HepG2 (cell line): ENCODE data around the gene HDGF. TPM values are rescaled to one million over a fixed set of nuclear protein-coding genes. Genes with fewer than 3 reads are reported as not detected.

Experiments used
- BCL3 ChIP-seq: sonication (generic); formaldehyde crosslinking; IDR thresholded peaks from 2 replicates; pipeline ENCODE4 v1.5.1; 2020; ENCODE audit warnings: mild to moderate bottlenecking, missing genetic modification reagents, moderate library complexity
- BCL6 ChIP-seq: IDR thresholded peaks from 2 replicates; pipeline ENCODE4 v1.6.1; 2016; ENCODE audit warnings: missing genetic modification reagents, missing compliant biosample characterization
- FOXC1 ChIP-seq: sonication (generic); formaldehyde crosslinking; IDR thresholded peaks from 2 replicates; pipeline ENCODE4 v1.8.0; 2022; ENCODE audit warnings: mild to moderate bottlenecking, missing genetic modification reagents, borderline replicate concordance
- KMT2B ChIP-seq: IDR thresholded peaks from 2 replicates; pipeline ENCODE4 v1.6.1; 2016; ENCODE audit warnings: missing genetic modification reagents, missing compliant biosample characterization
- MAFK ChIP-seq, 2 experiments: IDR thresholded peaks in 1 of 2; conservative IDR thresholded peaks in 1 of 2; 2 replicates each; pipeline ENCODE4 v1.6.1; 2011; ENCODE audit warnings: improper control_type of control experiment in 2 of 2, low read length in 2 of 2
- NR2F1 ChIP-seq, 2 experiments: fragments of 450-650 bp in 1 of 2; formaldehyde crosslinking in 1 of 2; IDR thresholded peaks; 2 replicates each; pipeline versions ENCODE4 v1.5.0 to v1.6.1; 2016 to 2020; ENCODE audit warnings: mild to moderate bottlenecking in 1 of 2, missing compliant biosample characterization in 1 of 2, missing genetic modification reagents in 1 of 2, moderate library complexity in 1 of 2
- RARA ChIP-seq: IDR thresholded peaks from 2 replicates; pipeline ENCODE4 v1.6.1; 2016; ENCODE audit warnings: missing genetic modification reagents, missing compliant biosample characterization
- TFAP4 ChIP-seq: sonication (generic); IDR thresholded peaks from 2 replicates; pipeline ENCODE4 v1.6.1; 2016; ENCODE audit warnings: low read depth, borderline replicate concordance
- ZBTB10 ChIP-seq: sonication (generic); formaldehyde crosslinking; IDR thresholded peaks from 2 replicates; pipeline ENCODE4 v1.4.0; 2020; ENCODE audit warnings: missing genetic modification reagents, borderline replicate concordance
- ZNF331 ChIP-seq: sonication (generic); formaldehyde crosslinking; IDR thresholded peaks from 2 replicates; pipeline ENCODE4 v1.4.0; 2020; ENCODE audit warnings: missing genetic modification reagents
- polyA plus RNA-seq, 8 experiments: library from polyadenylated mRNA; depleted of rRNA in 3 of 8; stranded (reverse) in 7 of 8; unstranded in 1 of 8; fragments of >200 nt; fragmentation: Illumina TruSeq in 4 of 8; extraction: Trizol in 4 of 8; gene quantifications; 2 replicates each; pipeline versions ENCODE4 v1.2.1 to v1.2.3, GENCODE V29; 2011 to 2016; ENCODE audit warnings: low read depth in 4 of 8, missing spikeins in 1 of 8, mixed read lengths in 1 of 8; ENCODE audit not compliant: insufficient read depth in 1 of 8
- total RNA-seq, 5 experiments: library from RNA; depleted of rRNA; stranded (reverse); fragments of >200 nt; fragmentation: Illumina TruSeq; extraction: Trizol; gene quantifications; 2 replicates each; pipeline ENCODE4 v1.2.3, GENCODE V29; 2016; ENCODE audit warnings: low read depth in 1 of 5
- TF ChIP-seq, protein P1 (sequence below): sonication (generic); formaldehyde crosslinking; IDR thresholded peaks from 2 replicates; pipeline ENCODE4 v1.5.0; 2020; ENCODE audit warnings: mild to moderate bottlenecking, low read depth, missing genetic modification reagents, borderline replicate concordance
- TF ChIP-seq, protein P2 (sequence below): sonication (generic); formaldehyde crosslinking; IDR thresholded peaks from 2 replicates; pipeline ENCODE4 v1.5.1; 2020; ENCODE audit warnings: mild to moderate bottlenecking, moderate library complexity, missing genetic modification reagents
- TF ChIP-seq, protein P3 (sequence below): sonication (generic); formaldehyde crosslinking; IDR thresholded peaks from 2 replicates; pipeline ENCODE4 v1.5.0; 2020; ENCODE audit warnings: missing genetic modification reagents
- TF ChIP-seq, protein P4 (sequence below): sonication (generic); formaldehyde crosslinking; IDR thresholded peaks from 2 replicates; pipeline ENCODE4 v1.5.0; 2020; ENCODE audit warnings: mild to moderate bottlenecking, missing genetic modification reagents

The HDGF gene
- total and polyA plus RNA-seq, 2 of the 13 experiments (the other 11 are each of a cell fraction or from before 2014, with no cell fraction given): 156 to 196 TPM

- TF ChIP-seq, protein P1, sequence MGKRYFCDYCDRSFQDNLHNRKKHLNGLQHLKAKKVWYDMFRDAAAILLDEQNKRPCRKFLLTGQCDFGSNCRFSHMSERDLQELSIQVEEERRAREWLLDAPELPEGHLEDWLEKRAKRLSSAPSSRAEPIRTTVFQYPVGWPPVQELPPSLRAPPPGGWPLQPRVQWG (CRISPR knock-in tag): no peak
- TF ChIP-seq RARA (CRISPR knock-in tag) (no peak), BCL3 (no peak), MAFK (conservative IDR thresholded peaks at IDR 0.05 in 1 of 2, IDR thresholded peaks at IDR 0.05 in 1 of 2; ENCODE audit: low read length in 2 of 2) (no peak), BCL6 (CRISPR knock-in tag) (0 out of 2 replicates have a peak, but pooled peaks have one; percentile 16), KMT2B (CRISPR knock-in tag) (no peak), FOXC1 (CRISPR knock-in tag) (no peak), NR2F1 (CRISPR knock-in tag; IDR thresholded peaks at IDR 0.05) (peak in 1 of 2 experiments; percentile 38; a peak in 1 of 4 replicates), TFAP4 (peak; percentile 50; the same call in 1 of the 2 replicates), ZNF331 (0 out of 2 replicates have a peak, but pooled peaks have one; percentile 16), ZBTB10 (CRISPR knock-in tag) (peak; percentile 33; the same call in 1 of the 2 replicates)
- TF ChIP-seq, protein P2, sequence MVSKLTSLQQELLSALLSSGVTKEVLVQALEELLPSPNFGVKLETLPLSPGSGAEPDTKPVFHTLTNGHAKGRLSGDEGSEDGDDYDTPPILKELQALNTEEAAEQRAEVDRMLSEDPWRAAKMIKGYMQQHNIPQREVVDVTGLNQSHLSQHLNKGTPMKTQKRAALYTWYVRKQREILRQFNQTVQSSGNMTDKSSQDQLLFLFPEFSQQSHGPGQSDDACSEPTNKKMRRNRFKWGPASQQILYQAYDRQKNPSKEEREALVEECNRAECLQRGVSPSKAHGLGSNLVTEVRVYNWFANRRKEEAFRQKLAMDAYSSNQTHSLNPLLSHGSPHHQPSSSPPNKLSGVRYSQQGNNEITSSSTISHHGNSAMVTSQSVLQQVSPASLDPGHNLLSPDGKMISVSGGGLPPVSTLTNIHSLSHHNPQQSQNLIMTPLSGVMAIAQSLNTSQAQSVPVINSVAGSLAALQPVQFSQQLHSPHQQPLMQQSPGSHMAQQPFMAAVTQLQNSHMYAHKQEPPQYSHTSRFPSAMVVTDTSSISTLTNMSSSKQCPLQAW (CRISPR knock-in tag): peak; percentile 45; the same call in 1 of the 2 replicates
- TF ChIP-seq, protein P3, sequence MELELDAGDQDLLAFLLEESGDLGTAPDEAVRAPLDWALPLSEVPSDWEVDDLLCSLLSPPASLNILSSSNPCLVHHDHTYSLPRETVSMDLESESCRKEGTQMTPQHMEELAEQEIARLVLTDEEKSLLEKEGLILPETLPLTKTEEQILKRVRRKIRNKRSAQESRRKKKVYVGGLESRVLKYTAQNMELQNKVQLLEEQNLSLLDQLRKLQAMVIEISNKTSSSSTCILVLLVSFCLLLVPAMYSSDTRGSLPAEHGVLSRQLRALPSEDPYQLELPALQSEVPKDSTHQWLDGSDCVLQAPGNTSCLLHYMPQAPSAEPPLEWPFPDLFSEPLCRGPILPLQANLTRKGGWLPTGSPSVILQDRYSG (CRISPR knock-in tag): no peak
- TF ChIP-seq, protein P4, sequence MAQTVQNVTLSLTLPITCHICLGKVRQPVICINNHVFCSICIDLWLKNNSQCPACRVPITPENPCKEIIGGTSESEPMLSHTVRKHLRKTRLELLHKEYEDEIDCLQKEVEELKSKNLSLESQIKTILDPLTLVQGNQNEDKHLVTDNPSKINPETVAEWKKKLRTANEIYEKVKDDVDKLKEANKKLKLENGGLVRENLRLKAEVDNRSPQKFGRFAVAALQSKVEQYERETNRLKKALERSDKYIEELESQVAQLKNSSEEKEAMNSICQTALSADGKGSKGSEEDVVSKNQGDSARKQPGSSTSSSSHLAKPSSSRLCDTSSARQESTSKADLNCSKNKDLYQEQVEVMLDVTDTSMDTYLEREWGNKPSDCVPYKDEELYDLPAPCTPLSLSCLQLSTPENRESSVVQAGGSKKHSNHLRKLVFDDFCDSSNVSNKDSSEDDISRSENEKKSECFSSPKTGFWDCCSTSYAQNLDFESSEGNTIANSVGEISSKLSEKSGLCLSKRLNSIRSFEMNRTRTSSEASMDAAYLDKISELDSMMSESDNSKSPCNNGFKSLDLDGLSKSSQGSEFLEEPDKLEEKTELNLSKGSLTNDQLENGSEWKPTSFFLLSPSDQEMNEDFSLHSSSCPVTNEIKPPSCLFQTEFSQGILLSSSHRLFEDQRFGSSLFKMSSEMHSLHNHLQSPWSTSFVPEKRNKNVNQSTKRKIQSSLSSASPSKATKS (CRISPR knock-in tag): no peak
Observed at GRCh38 chr1:156749419-156750118, 1.9 kb downstream of the HDGF start (continued).
